Activated CD8-positive, alpha-beta memory T cell treated with anti-CD3 and anti-CD28 coated beads for 36 hours (primary cell): ENCODE measurements around the gene SORCS1. TPM values are rescaled to one million over a fixed set of nuclear protein-coding genes. Genes with fewer than 3 reads are reported as not detected.

Experiments
- CTCF ChIA-PET: fragments of 350-600 bp; sonication (Branson Sonifier 250); formaldehyde crosslinking; loops from one replicate; lab custom pipeline; 2021; ENCODE audit warnings: antibody characterized with exemption; lab: Charles Lee
- POLR2A ChIA-PET: fragments of 350-600 bp; sonication (Branson Sonifier 250); formaldehyde crosslinking; loops from one replicate; lab custom pipeline; 2021; ENCODE audit warnings: antibody characterized with exemption; lab: Charles Lee
- total RNA-seq, 2 experiments: library from RNA; stranded (reverse); gene quantifications; one replicate each; pipeline ENCODE4 v1.2.3, GENCODE V29; 2021

SORCS1 gene
- total RNA-seq, 2 experiments from 2014 or later = not detected

- CTCF ChIA-PET = no interaction called here
- POLR2A ChIA-PET = no interaction called here
Observed at GRCh38 chr10:107122703-107123102, 41.8 kb downstream of the SORCS1 start.

GRCh38 chr10:107118866-107119265 is 45.6 kb downstream of the SORCS1 start:
- ChIA-PET POLR2A (no interaction called here), CTCF (no interaction called here)

GRCh38 chr10:107104026-107104652 is 60.4 kb downstream of the SORCS1 start:
- CTCF ChIA-PET = no interaction called here

GRCh38 chr10:107103174-107104025 is 61.1 kb downstream of the SORCS1 start:
- POLR2A ChIA-PET = no interaction called here
- CTCF ChIA-PET = no interaction called here

More at GRCh38 chr10:107104026-107104652, 60.4 kb downstream of the SORCS1 start:
- POLR2A ChIA-PET = no interaction called here

- ChIA-PET CTCF (no interaction called here), POLR2A (no interaction called here)
Observed at GRCh38 chr10:107098326-107098725, 66.2 kb downstream of the SORCS1 start.

- POLR2A ChIA-PET = no interaction called here
- CTCF ChIA-PET = no interaction called here
Observed at GRCh38 chr10:107094824-107095522, 69.5 kb downstream of the SORCS1 start.

- POLR2A ChIA-PET = interaction anchor here (0.7 kb wide), 1 partner anchor 360 kb away, joined by 6 read pairs; no protein-coding TSS in a partner anchor
- CTCF ChIA-PET = no interaction called here
Observed at GRCh38 chr10:107092321-107092720, 72.2 kb downstream of the SORCS1 start.

GRCh38 chr10:107091126-107091525 is 73.4 kb downstream of the SORCS1 start:
- ChIA-PET POLR2A (no interaction called here), CTCF (no interaction called here)

- ChIA-PET POLR2A (no interaction called here), CTCF (no interaction called here)
Observed at GRCh38 chr10:107085665-107086525, 78.6 kb downstream of the SORCS1 start.

- ChIA-PET CTCF (no interaction called here), POLR2A (no interaction called here)
Observed at GRCh38 chr10:107083388-107084009, 81.0 kb downstream of the SORCS1 start.

- CTCF ChIA-PET = no interaction called here
Observed at GRCh38 chr10:107081644-107082043, 82.9 kb downstream of the SORCS1 start.

GRCh38 chr10:107075117-107075516 is 89.4 kb downstream of the SORCS1 start:
- ChIA-PET CTCF (no interaction called here), POLR2A (no interaction called here)

More at GRCh38 chr10:107081644-107082043, 82.9 kb downstream of the SORCS1 start:
- POLR2A ChIA-PET = no interaction called here

GRCh38 chr10:107072786-107073185 is 91.7 kb downstream of the SORCS1 start:
- CTCF ChIA-PET = no interaction called here
- POLR2A ChIA-PET = no interaction called here

- POLR2A ChIA-PET = no interaction called here
- CTCF ChIA-PET = no interaction called here
Observed at GRCh38 chr10:107072028-107072427, 92.5 kb downstream of the SORCS1 start.

- ChIA-PET POLR2A (no interaction called here), CTCF (no interaction called here)
Observed at GRCh38 chr10:107071301-107071700, 93.2 kb downstream of the SORCS1 start.

GRCh38 chr10:107067843-107068242 is 96.7 kb downstream of the SORCS1 start:
- ChIA-PET POLR2A (no interaction called here), CTCF (no interaction called here)

GRCh38 chr10:107064075-107064474 is 100.4 kb downstream of the SORCS1 start:
- ChIA-PET POLR2A (no interaction called here), CTCF (no interaction called here)

GRCh38 chr10:107059872-107060271 is 104.6 kb downstream of the SORCS1 start:
- CTCF ChIA-PET = no interaction called here

More at GRCh38 chr10:107059872-107060271, 104.6 kb downstream of the SORCS1 start:
- POLR2A ChIA-PET = no interaction called here
